HG02588 (cell line): ENCODE measurements around the gene ERGIC1.
A peak's percentile ranks its signal among the peaks of the same experiment; 100 is the strongest.
"Not testable (repeated sequence)": the region's sequence is repeated elsewhere in the genome, so short reads cannot be mapped to it uniquely, and the experiment has no call there.

ENCODE experiments used
- ATAC-seq: cut with Tn5 transposase; IDR thresholded peaks from one replicate; pipeline ENCODE4 v1.9.1; 2021; ENCODE audit warnings: mild to moderate bottlenecking, moderate library complexity; ENCODE audit not compliant: unreplicated experiment

The ERGIC1 gene

GRCh38 chr5:172875505-172876279 lies 41.6 kb downstream of the ERGIC1 start:
- no peak for ATAC-seq

- no peak for ATAC-seq
These were observed 42.5 kb downstream of the ERGIC1 start for GRCh38 chr5:172876578-172876977.

GRCh38 chr5:172877466-172878260 lies 43.6 kb downstream of the ERGIC1 start:
- ATAC-seq, result no peak

GRCh38 chr5:172878585-172878932 lies 44.5 kb downstream of the ERGIC1 start:
- ATAC-seq, result no peak

GRCh38 chr5:172878933-172879752 lies 45.1 kb downstream of the ERGIC1 start:
- no peak for ATAC-seq

- peak; percentile 83 for ATAC-seq
These were observed 47.8 kb downstream of the ERGIC1 start for GRCh38 chr5:172881691-172882370.

GRCh38 chr5:172883066-172883465 lies 49.0 kb downstream of the ERGIC1 start:
- ATAC-seq, result no peak

- no peak for ATAC-seq
These were observed 51.7 kb downstream of the ERGIC1 start for GRCh38 chr5:172885597-172886340.

GRCh38 chr5:172886476-172886875 lies 52.4 kb downstream of the ERGIC1 start:
- no peak for ATAC-seq

GRCh38 chr5:172886974-172887501 lies 53.0 kb downstream of the ERGIC1 start:
- no peak for ATAC-seq

- ATAC-seq, result no peak
These were observed 53.6 kb downstream of the ERGIC1 start for GRCh38 chr5:172887692-172888091.

- ATAC-seq, result no peak
These were observed 56.6 kb downstream of the ERGIC1 start for GRCh38 chr5:172890659-172891058.

- ATAC-seq, result no peak
These were observed 57.8 kb downstream of the ERGIC1 start for GRCh38 chr5:172891716-172892421.

- ATAC-seq, result no peak
These were observed 58.7 kb downstream of the ERGIC1 start for GRCh38 chr5:172892713-172893112.

GRCh38 chr5:172894767-172895388 lies 60.8 kb downstream of the ERGIC1 start:
- no peak for ATAC-seq

GRCh38 chr5:172895549-172895948 lies 61.5 kb downstream of the ERGIC1 start:
- ATAC-seq, result no peak

- ATAC-seq, result no peak
These were observed 62.4 kb downstream of the ERGIC1 start for GRCh38 chr5:172896465-172896864.

GRCh38 chr5:172897067-172897466 lies 63.0 kb downstream of the ERGIC1 start:
- not testable (repeated sequence) for ATAC-seq
